ENCODE measurements around the gene KBTBD13.

Gene KBTBD13

GRCh38 chr15:65101411-65101890 is 24.9 kb downstream of the KBTBD13 start:
- intact Hi-C loops (cut with DNase I): loop anchor here (1.0 kb wide), 1 partner anchor 47 kb away; no protein-coding TSS in a partner anchor

GRCh38 chr15:65101891-65102708 is 25.6 kb downstream of the KBTBD13 start:
- intact Hi-C loops (cut with DNase I): loop anchor here (1.0 kb wide), 1 partner anchor 48 kb away; no protein-coding TSS in a partner anchor
- peak in 2 of 10 donors; percentile 79 for DNase-seq

More at GRCh38 chr15:65101411-65101890, 24.9 kb downstream of the KBTBD13 start:
- DNase-seq: peak in 8 of 10 donors; percentile 59 to 93 (median 74)

GRCh38 chr15:65102912-65103311 is 26.4 kb downstream of the KBTBD13 start:
- DNase-seq: peak in 1 of 10 donors; percentile 20
- intact Hi-C loops (cut with DNase I): no loop called here

GRCh38 chr15:65105038-65105437 is 28.5 kb downstream of the KBTBD13 start:
- DNase-seq: peak in 1 of 10 donors; percentile 43
- intact Hi-C loops (cut with DNase I): no loop called here

- intact Hi-C loops (cut with DNase I): no loop called here
- DNase-seq: peak in 1 of 10 donors; percentile 33
These were observed 29.6 kb downstream of the KBTBD13 start for GRCh38 chr15:65106011-65106590.

GRCh38 chr15:65110676-65111292 is 34.2 kb downstream of the KBTBD13 start:
- peak in 1 of 10 donors; percentile 30 for DNase-seq
- intact Hi-C loops (cut with DNase I): no loop called here

- DNase-seq: no peak
- intact Hi-C loops (cut with DNase I): no loop called here
These were observed 38.5 kb downstream of the KBTBD13 start, which contains the start of gene UBAP1L for GRCh38 chr15:65115086-65115485. Gene UBAP1L (minus strand): TSS chr15:65115200. CDS start chr15:65106215, 8,985 bp downstream.

- intact Hi-C loops (cut with DNase I): no loop called here
- no peak for DNase-seq
These were observed 39.0 kb downstream of the KBTBD13 start for GRCh38 chr15:65115542-65115941.

Measured in posterior cingulate gyrus (tissue), 11 donors.